ENCODE data around the gene CXADR.
"Not testable (repeated sequence)": the region's sequence is repeated elsewhere in the genome, so short reads cannot be mapped to it uniquely, and the experiment has no call there.

The CXADR gene

DNA sequence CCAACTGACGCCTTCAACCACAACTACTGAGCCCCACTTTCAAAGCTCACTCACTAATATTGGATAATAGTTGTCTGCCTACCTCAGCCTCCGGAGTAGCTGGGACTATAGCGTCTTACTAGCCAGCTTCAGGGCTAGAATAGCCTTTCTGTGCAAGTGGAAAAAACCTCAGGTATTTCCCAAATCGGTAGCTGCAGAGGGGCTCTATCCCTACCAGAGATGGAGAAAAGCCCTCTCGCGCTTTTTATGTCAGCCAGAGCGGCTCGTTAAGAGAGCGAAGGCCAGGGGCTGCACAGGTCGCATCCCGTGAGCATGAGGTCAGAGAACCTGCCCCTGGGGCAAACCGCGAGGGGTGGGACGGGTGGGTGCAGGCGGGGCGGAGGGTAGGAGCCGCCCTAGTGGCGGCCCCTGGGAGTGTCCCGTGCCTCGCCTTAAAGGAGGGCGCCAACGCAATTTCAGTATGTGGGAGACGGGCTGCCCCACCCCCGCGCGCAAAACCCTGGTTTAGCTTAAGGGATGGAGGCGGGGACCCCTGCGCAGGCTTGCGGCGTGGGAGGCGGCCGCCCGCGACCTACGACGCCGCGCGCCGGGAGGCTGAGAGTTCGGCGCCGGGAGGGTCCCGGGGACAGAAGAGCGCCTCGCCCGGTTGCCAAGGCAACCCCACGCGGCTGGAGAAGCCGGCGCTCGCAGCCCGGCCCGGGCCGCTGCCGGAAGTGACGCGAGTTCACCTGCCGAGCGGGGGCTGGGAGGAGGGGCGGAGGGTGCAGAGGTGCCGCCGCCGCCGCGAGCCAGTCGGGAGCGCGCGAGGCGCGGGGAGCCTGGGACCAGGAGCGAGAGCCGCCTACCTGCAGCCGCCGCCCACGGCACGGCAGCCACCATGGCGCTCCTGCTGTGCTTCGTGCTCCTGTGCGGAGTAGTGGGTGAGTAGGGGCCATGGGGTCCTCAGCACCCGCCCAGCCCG is at the start of gene CXADR:
Gene CXADR (plus strand): TSS at position 791 of the 961 bp plus-strand sequence. CDS start 87 bp downstream, at position 878.
- DNase-seq: peak; percentile 18

DNA sequence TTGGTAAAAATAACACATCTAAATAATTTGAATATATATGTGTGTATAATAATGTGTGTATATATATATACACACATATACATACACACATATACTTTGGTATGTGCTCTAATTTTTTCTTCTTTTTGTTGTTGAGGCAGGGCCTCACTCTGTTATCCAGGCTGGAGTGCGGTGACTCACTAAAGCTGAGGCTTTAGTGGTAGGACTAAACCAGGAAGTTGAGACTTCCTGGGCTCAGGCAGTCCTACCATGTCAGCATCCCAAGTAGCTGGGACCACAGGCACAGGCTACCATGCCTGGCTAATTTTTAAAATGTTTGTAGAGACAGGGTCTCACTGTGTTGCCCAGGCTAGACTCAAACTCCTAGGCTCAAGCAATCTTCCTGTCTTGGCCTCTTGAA is 46.7 kb upstream of the CXADR start:
- DNase-seq: peak; percentile 74

DNA sequence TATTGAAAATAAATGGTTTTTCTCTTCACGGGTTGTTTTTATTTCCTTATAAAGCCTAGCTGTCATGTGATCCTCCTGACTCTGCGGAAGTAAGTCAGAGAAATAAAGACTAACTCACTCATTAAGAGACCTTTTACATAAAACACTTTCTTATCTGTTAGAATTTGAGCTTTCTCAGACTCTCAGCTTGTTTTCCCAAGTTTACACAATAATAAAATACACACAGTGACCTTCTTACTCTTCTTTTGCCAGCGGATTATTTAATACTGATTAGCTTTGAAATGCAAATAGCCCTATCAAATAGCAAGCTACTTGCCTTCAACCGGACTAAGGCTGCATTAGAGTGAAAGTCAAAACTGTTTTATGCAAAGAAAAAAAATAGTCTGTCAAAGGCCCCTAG is 45.5 kb upstream of the CXADR start:
- no peak for DNase-seq

DNA sequence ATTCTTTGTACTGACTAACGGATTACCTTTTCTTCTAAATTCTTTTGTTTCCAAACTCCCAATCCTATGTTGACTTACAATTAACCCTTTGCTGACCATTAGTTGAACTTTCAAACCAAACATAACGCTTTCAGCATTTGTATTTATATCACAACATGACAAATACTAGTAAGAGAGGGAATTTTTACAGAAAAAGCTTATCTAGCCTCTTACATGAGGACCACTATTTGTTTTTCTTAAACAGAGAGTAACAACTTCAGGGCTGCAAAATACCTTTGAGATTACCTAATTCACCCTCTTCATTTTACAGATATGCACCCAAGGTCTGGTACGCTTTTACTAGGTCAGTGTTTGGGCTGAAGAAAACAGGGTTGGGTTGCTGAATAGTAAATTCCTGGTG is 45.0 kb upstream of the CXADR start:
- DNase-seq: no peak

DNA sequence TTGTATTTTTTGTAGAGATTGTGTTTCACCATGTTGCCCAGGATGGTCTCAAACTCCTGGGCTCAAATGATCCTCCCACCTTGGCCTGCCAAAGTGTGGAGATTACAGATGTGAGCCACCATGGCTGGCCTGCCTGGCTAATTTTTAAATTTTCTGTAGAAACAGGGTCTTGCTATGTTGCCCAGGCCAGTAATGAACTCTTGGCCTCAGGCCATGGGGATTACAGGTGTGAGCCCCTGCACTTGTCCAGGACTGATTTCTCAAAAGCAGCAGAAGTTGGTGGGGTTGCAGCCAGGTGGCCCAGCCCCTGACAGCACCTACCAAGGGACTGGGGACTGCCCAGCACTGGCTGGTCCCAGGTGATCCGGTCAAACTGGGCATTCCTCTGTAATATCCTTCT is 44.1 kb upstream of the CXADR start:
- no peak for DNase-seq

DNA sequence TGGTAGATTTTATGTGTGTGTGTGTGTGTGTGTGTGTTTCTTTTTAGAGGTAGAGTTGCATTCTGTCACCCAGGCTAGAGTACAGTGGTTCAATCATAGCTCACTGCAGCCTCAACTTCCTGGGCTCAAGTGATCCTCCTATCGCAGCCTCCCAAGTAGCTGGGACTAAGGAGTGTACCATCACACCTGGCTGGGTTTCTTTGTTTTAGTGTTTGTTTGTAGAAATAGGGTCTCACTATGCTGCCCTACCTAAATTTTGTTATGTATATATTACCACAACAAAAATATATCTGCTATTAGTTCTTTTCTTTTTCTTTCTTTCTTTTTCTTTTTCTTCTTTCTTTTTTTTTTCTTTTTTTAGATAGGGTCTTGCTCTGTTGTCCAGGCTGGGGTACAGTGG is 43.1 kb upstream of the CXADR start:
- no peak for DNase-seq

DNA sequence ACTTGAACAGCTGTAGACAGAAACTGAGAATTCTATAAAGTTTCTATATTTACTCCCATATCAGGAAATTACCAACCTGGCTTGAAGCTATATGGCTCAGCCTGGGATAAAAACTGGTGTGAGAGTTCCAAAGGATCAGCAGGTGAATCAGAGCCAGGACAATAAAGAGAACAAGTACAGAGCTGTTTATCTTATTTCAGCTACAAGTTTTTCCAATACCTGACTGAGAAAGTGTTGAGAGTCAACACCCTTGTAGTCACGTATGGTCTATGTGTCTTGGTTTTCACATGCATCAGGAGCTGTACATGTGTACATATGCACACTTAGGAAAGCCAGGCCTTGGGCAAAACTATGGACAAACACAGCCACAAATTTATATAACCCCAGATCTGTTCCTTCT is 40.7 kb upstream of the CXADR start:
- no peak for DNase-seq

DNA sequence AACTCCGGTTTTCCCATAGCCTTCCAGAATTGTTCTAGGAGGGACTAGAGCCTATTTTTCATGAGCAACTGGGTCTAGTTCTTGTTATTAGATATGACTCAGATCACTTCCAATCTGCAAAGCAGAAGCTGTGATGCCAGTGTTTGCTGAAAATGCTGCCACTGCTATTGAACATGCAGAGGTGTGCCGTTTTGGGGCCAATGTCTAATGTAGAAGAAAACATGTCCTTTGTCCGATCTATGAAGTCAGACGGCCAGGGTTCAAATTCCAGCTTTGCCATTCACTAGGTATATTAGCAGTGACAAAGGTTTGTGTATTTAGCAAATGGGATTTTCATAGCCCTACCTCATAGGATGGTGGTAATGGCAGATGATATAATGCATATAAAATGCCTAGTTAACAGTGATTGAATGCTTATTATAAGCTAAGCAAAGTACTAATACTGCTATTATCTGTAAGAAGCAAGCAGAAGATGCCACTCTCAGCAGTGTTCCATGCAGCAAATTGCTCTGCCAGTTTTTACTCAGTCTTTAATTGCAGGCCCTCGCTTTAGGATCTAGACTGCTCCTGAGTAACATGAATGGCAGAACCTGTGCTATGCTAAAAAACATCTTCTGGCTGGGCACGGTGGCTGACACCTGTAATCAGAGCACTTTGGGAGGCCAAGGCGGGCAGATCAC is 40.1 kb upstream of the CXADR start:
- DNase-seq: no peak

DNA sequence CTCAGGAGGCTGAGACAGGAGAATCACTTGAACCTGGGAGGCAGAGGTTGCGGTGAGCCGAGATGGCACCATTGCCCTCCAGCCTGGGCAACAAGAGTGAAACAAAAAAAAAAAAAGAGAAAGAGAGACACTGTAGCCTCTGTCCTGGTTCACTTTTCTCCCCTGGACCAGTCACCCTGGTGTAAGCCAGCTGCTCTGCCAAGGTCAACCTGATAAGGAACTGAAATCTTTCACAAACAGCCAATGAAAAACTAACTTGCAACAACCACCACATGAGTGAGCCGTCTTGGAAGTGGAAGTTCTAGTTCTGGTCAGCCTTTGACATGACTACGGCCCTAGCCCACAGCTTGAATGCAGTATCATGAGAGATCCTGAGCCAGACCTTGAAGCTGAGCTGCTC is 36.8 kb upstream of the CXADR start:
- DNase-seq: no peak

DNA sequence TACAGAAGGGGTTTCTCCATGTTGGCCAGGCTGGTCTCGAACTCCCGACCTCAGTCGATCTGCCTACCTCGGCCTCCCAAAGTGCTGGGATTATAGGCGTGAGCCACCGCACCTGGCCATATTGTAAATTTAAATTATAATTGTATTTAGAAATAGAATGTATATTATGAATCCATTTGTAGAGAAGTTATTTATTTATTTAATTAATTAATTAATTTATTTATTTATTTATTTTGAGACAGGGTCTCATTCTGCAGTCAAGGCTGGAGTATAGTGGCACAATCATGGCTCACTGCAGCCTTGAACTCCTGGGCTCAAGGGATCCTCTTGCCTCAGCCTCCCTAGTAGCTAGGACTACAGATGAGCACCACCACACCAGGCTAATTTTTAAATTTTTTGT is 34.7 kb upstream of the CXADR start:
- DNase-seq: not testable (repeated sequence)

DNA sequence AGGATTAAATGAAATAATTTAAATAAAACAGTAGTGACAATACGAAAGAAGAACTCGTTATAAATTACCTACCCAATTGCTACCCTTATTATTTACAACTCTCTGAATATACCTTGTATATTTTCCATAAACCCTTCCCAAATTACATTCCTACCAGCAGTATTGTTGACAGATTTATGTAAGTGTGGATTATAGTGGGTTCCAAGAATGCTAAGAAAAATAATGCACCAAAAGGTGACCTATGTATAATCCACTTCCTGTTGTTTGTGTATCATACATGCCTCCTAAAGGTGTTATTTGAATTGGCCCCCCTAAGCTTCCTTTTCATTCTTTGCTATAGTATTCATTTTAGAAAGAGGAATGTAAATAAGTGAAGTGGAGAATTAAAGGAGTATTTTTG is 33.2 kb upstream of the CXADR start:
- DNase-seq: no peak

DNA sequence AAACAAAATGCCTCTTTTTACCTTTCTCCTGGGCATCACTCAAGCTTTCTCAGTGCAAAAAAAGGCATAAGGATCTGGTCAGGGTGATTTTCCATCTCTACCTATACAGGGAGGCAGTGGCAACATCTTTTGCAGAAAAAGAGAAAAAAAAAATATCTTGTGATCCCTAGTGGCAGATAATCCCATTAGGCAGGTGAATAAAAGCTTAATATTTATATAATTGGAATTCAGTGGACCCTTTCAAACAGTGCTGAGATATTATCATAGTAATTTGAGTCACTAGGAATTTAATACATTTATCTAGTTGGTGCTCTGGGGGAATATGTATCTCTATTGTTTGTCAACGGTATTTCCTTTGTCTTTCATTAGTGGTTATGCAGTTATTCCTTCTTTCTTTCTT is 29.9 kb upstream of the CXADR start:
- no peak for DNase-seq

DNA sequence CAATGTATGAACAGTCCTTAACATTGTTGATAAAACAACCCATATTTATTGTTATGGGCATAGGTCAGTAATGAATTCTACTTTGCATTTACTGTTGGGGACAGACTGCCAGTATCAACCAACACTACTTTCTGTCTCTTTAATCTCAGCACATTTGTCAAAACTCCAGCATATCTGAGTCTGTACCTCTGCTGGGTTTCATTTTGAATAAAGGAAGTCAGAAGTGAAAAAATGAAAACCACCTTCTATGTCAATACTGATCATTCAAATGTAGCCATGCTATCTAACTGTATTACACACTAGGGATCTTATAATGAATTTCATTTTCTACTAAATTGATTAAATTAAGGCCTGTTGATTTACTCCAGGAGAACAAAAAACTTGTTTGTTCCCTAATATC is 24.2 kb upstream of the CXADR start:
- DNase-seq: no peak

DNA sequence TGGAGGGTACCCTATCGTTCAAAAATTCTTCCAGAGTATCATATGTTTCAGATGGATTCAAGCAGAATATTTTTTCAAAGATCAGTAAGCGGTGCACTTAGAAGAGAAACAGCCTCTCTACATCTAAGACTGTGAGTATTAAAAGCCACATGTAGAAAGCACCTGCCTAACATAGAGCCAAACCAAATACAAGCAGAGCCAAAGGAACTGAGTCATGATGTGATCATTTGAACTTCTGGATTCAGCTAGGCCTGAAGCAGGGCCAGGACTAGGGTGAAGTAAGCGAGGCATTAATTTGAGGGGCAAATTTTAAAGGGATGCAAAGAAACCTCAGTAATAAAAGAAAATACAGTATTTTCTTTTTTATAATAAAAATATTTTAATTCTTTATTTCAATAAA is 23.3 kb upstream of the CXADR start:
- peak; percentile 44 for DNase-seq

DNA sequence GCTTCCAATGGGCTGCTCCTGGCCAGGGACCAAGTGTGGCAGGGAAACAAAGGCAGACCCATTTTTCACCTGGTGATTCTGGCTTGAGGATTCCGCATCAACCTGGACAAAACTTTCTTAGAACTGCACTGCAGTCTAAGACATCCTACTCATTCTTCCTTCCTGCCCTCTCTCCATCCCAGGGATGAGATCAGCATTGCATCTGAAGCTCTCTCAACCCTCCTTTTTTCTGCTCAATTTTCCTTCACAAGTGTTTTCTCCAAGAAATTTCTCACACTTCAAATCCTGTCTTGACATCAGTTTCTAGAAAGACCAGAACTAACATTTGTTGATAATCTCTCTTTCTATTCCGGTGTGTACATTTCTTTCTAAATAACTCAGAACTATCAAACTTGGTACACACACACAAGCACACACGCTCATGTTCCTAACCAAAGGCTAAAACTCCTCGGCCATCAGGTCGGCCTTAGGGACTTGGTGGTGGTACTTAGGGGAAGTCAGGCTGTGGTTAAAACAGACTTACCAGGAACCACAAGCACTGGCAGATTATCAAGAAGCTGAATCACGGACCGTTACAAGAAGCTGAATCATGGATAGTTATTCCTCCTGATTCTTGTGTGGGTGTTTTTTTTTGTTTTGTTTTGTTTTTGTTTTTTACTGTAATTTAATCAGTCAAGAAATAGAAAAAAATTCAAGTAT is 21.0 kb upstream of the CXADR start:
- peak; percentile 96 for DNase-seq

DNA sequence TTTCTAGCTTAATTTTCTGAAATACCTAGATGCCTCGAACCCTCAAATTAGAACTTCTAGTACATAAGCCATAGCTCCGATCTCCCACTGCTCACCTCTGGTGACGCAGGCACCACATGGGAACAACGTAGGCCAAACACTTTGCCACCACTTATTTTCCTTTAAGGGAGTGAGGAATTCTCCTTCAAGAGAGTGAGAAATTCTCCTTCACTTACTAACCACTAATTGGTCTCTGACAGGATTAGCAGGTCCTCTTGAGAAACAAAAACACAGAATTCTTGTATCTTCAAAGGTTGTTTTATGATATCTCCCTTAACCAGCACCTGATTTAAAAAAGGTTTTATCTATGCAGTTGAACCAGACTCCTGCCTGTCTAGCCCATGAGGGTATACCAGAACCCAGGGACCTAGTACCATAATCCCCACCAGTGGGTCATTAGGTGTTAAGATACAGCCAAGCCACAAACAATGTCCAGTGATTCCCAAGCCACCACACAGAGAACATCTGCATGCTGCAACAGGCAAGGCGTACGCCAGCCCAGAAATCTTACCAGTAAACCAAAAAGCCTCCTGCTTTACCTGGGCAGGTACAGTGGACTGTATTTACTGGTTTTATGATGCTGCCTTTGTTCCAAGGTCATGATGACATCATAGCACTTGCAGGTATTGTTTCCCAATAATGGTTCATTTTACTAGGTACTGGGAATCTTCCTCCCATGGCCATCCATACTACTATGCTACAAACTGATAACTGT is 20.3 kb upstream of the CXADR start:
- peak; percentile 54 for DNase-seq

DNA sequence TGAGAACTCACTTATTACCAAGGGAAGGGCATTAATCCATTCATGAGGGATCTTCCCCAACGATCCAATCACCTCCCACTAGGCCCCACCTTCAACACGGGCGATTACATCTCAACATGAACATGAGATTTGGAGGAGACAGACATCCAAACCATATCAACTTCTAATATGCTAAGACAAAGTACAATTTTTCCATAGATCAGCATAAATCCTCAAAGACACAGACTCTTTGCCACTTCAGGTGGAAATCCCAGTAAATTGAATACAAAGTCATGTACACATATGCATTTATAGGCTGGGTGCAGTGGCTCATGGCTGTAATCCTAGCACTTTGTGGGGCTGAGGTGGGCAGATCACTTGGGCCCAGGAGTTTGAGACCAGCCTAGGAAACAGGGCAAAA is 18.8 kb upstream of the CXADR start:
- DNase-seq: no peak

DNA sequence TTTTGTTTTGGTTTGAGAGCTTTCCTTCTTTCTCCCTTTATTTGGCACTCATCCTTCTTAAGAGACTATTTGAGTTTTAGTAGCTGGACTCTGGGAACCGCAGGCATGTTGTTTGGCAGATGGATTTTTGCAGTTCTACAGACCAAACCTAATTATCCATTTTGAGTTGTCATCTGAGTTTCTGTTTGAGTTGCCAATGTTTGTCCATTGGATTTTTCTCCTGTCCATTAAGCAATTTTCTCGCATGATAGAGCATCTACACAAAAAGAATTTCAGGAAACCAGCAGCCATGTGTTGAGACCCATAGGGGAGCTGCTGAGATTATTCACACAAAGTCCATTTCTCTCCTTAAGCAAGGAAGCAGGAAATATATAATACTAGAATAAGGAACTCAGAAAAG is 17.2 kb upstream of the CXADR start:
- peak; percentile 6 for DNase-seq

DNA sequence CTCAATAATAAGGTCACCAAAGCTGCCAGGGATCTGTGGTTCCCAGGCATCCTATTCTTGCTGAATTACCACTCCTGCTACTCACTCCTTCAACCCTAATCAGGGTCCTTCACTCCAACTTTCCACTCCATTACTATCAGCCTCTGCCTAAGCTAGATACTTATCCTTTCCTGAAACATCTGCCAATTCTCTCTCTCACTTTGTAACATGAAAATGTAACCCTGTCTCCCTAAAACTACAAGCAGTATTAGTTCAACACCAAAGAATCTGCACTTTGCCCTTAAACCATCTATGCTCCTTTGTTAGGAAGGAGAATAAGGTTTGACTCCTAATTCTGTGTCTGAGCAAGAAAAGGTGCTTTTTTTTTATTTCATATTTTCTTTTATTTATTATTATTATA is 15.5 kb upstream of the CXADR start:
- no peak for DNase-seq

DNA sequence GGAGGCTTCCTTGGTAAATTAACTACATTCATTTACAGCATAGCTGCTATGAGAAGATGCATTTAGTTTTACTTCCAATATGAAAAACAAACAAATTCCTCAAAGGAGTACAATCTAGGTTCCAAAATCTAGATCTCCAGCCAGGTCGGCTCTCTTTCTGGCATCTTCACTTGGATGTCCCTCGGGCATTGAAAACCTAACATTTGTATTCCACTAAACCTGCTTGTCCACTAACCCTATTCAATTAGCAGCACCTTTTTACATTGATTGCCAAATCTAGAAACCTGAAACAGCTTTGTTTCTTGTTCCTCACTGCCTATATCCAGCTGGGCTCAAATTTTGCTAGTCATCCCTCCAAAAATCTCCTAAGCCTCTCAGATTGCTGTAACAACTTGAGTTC is 14.3 kb upstream of the CXADR start:
- DNase-seq: no peak

DNA sequence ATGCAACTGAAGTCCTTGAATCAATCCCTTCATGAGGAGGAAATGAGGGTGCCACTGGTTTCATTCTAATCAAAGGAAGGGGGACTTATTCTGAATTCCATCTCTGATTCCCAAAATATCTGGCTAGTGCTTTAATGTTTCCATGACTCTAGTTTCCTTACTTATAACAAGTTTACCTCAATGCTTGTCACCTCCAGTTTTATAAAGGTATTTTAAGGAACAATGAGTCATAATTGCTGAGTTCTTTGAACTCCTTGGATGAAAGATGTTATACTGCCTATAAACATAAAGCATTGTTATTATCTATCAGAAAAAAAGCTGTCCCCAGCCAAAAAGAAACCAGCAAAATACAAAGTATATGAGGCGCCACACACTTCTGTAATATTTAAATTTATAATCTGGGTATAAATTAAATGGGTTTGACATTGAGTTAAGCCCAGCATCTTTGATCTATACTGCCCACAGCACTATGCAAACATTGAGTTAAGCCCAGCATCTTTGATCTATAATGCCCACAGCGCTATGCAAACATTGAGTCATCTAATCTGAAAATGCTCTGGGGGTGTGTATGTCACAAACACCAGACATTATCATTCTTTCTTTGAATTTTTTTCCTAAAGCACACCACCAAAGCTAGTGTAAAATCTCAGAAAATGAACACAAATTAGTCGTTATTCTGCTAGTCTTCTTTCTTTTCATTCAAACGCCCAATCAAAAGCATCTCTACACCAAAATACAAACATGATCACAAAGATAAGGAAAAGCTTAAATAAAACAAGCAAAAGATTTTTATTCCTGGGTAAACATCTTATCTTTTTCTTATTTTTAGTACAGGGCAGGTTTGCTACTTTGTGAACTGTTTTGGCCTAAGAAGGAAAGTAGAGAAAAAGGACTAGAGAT is 11.5 kb upstream of the CXADR start:
- no peak for DNase-seq

DNA sequence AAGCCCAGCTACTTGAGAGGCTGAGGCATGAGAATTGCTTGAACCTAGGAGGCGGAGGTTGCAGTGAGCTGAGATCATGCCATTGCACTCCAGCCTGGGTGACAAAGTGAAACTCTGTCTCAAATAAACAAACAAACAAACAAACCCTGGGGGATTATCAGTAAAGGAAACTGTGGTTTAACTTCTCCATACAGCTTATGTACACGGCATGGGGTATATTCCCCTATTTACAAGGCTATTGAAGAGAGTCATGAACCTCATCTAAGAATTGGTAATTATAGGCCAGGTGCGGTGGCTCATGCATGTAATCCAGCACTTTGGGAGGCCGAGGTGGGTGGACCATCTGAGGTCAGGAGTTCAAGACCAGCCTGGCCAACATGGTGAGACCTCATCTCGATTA is 9.9 kb upstream of the CXADR start:
- DNase-seq: not testable (repeated sequence)
